Activated T-cell treated with anti-CD3 and anti-CD28 coated beads for 48 hours (primary cell): ENCODE data around the gene CREB1.

ENCODE experiments used
- DNase-seq: peaks from one replicate; pipeline ENCODE4 v3.0.0-alpha.2; 2020; ENCODE audit warnings: low read depth

The CREB1 gene

GRCh38 chr2:207504513-207505170 is 25.1 kb upstream of the CREB1 start:
- no peak for DNase-seq

DNA sequence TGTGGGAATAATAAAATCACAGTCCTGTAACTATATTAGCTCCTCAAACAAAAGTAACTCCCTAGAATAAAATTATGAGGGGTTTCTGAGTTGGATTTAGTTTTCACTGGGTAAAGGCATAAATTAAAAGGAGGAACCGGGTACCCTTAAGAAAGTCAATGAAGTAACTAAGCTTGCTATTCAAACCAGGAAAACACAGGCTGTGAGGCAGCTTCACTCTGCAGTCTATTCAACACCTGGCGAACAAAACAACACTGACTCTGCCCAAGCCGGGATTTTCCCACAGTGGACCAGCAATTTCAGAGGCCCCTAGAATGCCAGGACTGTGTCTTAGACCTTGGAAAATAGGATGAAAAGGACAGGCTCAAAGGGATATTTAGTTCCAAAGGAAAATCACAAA is 24.6 kb upstream of the CREB1 start:
- no peak for DNase-seq

- DNase-seq, result peak; percentile 15
These were observed 24.0 kb upstream of the CREB1 start for GRCh38 chr2:207505728-207506127.

- DNase-seq, result no peak
These were observed 23.3 kb upstream of the CREB1 start for GRCh38 chr2:207506426-207506825.

- DNase-seq, result no peak
These were observed 19.6 kb upstream of the CREB1 start for GRCh38 chr2:207510148-207510547.

GRCh38 chr2:207511851-207512250 is 17.9 kb upstream of the CREB1 start:
- no peak for DNase-seq

GRCh38 chr2:207512356-207512755 is 17.4 kb upstream of the CREB1 start:
- DNase-seq, result no peak

DNA sequence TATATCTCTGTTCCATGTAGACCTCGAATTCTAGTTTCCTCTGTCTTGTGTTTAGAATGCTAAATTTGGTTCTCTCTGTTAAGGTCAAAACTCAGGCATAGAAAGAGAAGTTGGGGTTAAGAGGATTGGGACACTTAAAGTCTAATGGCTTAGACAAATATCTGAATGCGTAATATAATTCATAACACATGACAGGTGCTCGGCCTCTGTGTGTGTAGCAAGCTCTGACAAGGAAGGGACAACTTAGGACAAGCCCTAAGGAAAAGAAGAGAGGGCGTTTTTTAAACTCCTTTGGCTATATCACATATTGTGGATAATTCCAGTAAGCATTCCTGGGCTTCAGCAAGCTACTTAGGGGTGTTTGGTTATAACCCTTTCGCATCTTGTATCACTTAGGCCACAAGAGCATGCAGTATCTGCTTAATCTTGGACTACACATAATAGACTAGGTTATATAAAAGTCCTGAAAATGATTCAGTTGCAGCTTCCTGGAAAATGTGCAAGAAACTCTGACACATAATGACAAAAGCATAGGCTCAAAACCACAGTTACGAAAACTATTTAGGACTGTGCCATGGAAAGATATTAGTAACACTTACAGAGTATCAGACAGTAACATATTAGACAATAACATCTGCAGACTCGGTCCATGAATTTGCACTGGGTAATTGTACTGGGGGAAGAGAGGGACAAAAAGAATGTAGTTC is 16.1 kb upstream of the CREB1 start:
- DNase-seq, result no peak

- no peak for DNase-seq
These were observed 15.3 kb upstream of the CREB1 start for GRCh38 chr2:207514451-207514850.

DNA sequence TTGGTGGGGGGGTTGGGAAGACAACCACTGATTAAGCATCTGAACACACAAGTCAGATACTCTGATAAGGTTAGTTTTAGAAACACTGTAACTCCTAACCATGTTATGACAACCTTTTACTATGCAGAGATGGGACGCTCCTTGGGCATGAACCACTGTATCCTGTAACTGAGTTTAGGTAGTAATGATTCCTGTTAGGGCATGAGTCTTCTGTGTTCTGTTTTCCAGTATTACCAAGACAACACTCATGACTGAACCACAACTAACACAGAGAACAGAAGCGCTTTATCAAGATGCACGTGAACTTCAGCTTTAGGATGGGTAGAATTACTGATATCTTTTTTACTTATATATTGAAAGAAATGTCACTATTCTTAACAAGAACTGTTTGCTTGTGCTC is 14.1 kb upstream of the CREB1 start:
- no peak for DNase-seq

DNA sequence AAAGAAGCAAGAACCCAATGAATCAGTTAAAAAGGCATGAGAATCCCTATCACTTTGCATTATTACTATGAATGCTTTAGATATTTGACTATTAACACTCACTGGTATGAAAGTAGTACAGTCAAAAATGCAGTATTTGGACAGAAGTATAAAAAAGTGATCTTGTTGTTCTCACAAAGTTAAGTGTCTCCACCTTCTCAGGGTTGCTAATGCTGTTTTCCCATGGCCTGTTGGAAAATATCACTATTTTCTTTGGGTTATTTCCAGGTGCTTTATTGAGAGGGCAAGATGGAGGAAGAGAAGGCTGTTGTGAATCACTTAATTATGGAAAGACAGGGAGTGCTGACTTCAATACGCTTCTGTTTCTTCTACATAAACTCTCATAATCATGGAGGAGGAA is 13.6 kb upstream of the CREB1 start:
- DNase-seq, result no peak

DNA sequence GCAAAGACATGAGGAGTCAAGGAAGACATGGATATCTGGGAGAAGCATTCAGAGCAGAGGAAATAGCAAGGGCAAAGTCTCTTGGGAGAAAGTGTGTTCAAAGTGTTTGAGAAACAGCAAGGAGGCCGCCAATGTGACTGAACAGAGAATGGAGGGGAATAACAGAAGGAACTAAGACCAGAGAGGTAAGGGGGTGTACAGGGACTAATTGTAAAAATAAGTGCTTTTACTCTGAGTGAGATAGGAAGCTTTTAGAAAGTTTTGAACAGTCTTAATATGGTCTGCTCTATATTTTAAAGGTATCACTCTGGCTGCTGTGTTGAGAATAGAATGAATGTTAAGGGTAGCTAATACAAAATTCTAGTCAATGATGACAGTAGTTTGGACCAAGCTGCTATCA is 6.8 kb upstream of the CREB1 start:
- no peak for DNase-seq

DNA sequence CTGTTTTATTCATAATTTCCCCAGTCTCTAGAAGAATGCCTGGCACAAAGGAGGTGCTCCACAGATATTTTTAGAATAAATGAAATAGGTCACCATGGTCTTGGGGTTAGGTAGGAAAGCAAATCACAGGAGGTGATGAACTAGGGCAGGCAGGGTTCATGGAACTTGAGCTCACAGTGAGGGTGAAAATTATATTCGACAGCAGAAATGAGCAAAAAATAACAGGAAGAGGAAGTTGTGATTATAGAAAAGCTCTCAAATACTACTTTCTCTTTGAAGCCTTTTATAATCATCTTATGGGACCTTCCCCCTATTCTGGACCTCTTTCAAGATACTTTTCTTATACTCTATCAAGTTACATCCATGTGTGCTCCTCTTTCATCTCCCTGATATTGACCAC is 4.5 kb upstream of the CREB1 start:
- no peak for DNase-seq

- DNase-seq, result peak; percentile 48
These were observed 807 bp upstream of the CREB1 start for GRCh38 chr2:207528980-207529329.

- peak; percentile 36 for DNase-seq
These were observed 634 bp downstream of the CREB1 start for GRCh38 chr2:207530160-207531031.

DNA sequence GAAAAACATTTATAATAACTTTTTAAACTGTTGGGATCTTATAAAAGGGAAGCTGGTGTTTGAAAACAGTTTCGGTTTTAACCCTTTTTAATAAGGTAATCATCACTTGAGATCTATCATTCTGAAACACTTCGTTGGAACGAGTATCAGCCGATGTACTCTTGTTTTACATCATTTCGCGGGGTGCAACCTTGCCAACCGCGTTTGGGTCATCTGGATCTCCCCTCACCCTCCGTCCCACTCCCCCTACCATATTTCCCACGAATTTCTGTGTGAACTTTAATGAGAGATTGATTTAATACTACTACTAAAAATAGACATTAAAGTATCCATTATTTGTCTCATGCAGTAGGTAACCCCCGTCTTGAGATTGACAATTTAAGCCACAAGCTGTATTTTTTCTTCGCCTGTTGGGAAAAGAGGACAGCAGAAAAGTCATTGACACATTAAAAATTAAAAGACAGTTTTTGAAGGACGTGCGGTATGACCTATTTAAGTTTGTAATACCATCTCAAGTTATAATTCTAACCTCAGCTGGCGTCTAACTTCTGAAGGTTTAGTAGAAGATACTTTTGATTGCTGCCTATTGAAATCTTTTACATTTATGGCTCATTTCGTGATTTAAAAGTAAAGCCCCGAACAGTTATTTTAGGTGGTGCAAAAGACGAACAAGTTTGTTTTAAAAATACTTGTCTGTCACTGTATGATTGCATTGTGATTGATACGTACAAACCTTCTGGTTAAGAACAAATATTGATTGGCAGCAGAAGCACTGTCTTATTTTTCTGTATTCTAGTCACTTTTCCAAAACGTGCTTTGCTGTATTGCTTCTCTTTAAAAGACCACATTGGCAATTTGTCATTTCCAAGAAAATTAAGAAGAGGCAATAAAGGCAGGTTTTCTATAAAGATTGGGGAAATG is 1.5 kb downstream of the CREB1 start:
- DNase-seq, result no peak

GRCh38 chr2:207532676-207533075 is 2.9 kb downstream of the CREB1 start:
- DNase-seq, result no peak

DNA sequence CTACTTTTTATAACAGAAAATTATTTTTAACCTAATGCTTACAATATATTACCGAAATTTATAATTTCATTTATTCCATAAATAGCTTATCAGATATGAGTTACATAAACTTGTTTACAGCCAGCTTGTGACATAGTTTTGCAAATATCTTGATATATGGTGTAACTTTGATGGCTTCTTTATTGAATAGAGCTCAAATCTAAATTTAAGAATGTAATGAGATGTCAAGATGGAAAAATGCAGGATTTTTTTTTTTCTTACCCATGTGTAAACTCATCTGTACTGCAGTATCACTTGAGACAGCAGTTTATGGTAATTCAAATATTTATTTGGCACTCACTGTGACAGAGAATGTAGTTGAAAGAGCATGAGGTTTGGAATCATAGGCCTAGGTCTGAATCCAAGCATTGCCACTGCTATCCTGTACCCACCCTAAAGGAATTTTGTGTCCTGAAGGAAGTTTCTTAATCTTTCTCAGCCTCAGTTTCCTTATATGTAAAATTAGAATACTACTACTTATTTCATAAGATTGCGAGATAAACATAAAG is 3.8 kb downstream of the CREB1 start:
- DNase-seq, result no peak

DNA sequence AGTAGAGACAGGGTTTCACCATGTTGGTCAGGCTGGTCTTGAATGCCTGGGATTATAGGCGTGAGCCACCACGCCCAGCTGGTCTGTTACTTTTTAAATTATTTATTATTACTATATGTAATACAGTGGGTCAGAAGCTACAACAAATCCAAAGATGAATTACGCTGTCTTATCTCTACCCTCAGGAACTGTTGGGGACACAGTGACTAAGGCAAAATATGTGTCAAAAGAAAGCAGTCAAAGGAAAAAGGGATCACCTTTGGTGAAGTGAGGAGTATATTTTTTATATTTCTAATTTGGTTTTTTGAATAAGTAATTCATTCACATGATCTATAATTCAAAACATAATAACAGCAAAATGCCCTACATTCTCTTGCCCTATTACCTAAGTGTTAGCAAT is 4.7 kb downstream of the CREB1 start:
- no peak for DNase-seq

DNA sequence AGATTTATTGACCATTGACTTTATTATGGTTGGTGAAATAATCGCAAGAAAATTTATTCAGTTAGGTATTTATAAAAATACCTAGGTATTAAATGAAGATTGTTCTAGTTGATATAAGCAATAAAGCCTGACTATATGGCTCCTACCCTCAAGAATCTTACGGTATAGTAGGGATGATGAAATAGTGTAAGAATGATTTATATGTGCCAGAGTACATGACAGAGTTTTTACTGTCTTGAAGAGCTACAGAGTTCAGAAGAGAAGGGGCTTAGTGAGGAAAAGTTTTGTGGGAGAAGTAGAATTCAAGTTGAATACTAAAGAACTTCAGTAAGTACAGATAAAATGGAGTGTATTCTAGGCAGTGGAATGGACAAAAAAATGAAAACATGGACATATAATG is 9.7 kb downstream of the CREB1 start:
- DNase-seq, result no peak

DNA sequence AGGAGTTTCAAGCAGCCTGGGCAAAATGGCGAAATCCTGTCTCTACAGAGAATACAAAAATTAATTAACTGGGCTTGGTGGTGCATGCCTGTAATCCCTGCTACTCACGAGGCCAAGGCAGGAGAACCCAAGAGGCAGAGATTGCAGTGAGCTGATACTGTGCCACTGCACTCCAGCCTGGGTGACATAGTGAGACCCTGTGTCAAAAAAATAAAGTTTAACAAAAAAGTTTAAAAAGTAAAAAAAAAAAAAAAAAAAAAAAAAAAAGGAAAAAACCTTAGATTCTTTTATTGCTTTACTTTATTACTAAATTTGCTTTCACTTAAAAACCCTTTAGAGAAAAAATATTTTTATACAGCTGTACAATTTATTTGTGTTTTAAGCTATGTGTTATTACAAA is 10.7 kb downstream of the CREB1 start:
- DNase-seq, result no peak

GRCh38 chr2:207541933-207542332 is 12.2 kb downstream of the CREB1 start:
- DNase-seq, result no peak
